ENCODE data around the gene KLF17. TPM values are rescaled to one million over a fixed set of nuclear protein-coding genes. Genes with fewer than 3 reads are reported as not detected.
"Not testable (repeated sequence)": the region's sequence is repeated elsewhere in the genome, so short reads cannot be mapped to it uniquely, and the experiment has no call there.

The KLF17 gene
- total RNA-seq, 6 experiments from 2014 or later: 0.06 to 0.07 TPM; not detected in 4

- TF ChIP-seq CTCF (IDR thresholded peaks at IDR 0.05): no peak
- Mint-ChIP-seq H3K27ac (no peak overlapping the region), H3K4me1 (ENCODE audit: low read depth) (no peaks in the 10 kb centered on the region), H3K36me3 (ENCODE audit: low read depth) (no peaks in the 10 kb centered on the region), H3K27me3 (ENCODE audit: insufficient read depth) (peaks cover 2% of the 10 kb centered on the region; the same call in 1 of the 2 replicates), H3K9me3 (no peaks in the 10 kb centered on the region), H3K4me3 (no peak overlapping the region)
- DNase-seq: no peak
Measured at GRCh38 chr1:44114098-44114497, 4.5 kb upstream of the KLF17 start.

- H3K9me3 Mint-ChIP-seq; H3K4me3 Mint-ChIP-seq; H3K4me1 Mint-ChIP-seq (ENCODE audit: low read depth); DNase-seq; H3K27ac Mint-ChIP-seq; H3K36me3 Mint-ChIP-seq (ENCODE audit: low read depth): not testable (repeated sequence)
- H3K27me3 Mint-ChIP-seq (ENCODE audit: insufficient read depth): peaks cover 11% of the 10 kb centered on the region
Measured at GRCh38 chr1:44117272-44117671, 1.3 kb upstream of the KLF17 start.

GRCh38 chr1:44119525-44119924, 904 bp downstream of the KLF17 start:
- Mint-ChIP-seq H3K9me3 (no peaks in the 10 kb centered on the region), H3K36me3 (ENCODE audit: low read depth) (no peaks in the 10 kb centered on the region), H3K4me1 (ENCODE audit: low read depth) (no peaks in the 10 kb centered on the region), H3K4me3 (no peak overlapping the region), H3K27me3 (ENCODE audit: insufficient read depth) (peaks cover 11% of the 10 kb centered on the region), H3K27ac (no peak overlapping the region)
- no peak for DNase-seq
- no peak for TF ChIP-seq CTCF (IDR thresholded peaks at IDR 0.05)

DNA sequence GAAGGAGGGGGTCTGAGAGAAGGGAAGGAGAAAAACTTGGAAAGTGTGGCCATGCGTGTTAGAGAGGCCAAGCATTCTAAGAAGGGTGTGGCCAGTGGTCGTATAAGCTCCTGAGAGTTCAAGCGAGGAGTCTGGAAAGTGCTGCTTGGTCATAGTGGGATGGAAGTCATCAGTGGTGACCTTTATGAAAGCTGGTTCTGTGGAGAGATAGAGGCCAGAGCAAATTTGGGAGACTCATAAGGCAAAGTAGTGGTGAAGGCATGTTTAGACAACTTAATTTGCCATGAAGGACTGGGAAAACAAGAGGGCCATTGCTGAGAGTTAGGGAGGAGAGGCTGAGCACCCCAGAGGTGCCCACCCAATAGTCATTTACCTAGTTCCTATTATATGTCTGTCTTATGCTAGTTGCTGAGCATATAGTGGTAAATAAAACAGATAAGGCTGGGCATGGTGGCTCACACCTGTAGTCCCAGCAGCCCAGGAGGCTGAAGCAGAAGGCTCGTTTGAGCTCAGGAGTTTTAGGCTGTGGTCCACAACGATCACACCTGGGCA, 1.9 kb downstream of the KLF17 start:
- Mint-ChIP-seq H3K27me3 (ENCODE audit: insufficient read depth) (peaks cover 13% of the 10 kb centered on the region), H3K9me3 (no peaks in the 10 kb centered on the region), H3K36me3 (ENCODE audit: low read depth) (no peaks in the 10 kb centered on the region), H3K4me3 (no peak overlapping the region), H3K4me1 (ENCODE audit: low read depth) (no peaks in the 10 kb centered on the region), H3K27ac (no peak overlapping the region)
- no peak for TF ChIP-seq CTCF (IDR thresholded peaks at IDR 0.05)
- no peak for DNase-seq

DNA sequence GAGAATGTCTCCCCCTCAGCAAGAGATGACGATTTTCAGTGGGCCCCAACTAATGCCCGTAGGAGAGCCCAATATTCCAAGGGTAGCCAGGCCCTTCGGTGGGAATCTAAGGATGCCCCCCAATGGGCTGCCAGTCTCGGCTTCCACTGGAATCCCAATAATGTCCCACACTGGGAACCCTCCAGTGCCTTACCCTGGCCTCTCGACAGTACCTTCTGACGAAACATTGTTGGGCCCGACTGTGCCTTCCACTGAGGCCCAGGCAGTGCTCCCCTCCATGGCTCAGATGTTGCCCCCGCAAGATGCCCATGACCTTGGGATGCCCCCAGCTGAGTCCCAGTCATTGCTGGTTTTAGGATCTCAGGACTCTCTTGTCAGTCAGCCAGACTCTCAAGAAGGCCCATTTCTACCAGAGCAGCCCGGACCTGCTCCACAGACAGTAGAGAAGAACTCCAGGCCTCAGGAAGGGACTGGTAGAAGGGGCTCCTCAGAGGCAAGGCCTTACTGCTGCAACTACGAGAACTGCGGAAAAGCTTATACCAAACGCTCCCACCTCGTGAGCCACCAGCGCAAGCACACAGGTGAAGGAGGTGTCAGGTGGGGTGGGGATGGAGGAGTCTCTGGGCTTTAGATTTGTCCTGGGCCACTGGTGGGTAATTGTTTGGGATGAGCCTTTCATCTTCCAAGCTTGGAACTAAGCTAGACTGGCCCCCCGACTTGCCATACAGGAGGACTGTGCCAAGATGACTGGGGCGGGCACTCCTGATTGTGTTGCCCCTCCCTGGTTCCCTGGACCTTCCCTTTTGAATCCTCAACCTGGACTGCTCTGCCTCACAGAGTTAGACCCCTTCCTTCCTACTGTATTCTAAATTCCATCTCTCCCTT, 11.2 kb downstream of the KLF17 start:
- Mint-ChIP-seq H3K4me1 (ENCODE audit: low read depth) (no peaks in the 10 kb centered on the region), H3K4me3 (no peak overlapping the region), H3K36me3 (ENCODE audit: low read depth) (peaks cover 4% of the 10 kb centered on the region; the same call in 1 of the 2 replicates), H3K27ac (no peak overlapping the region), H3K9me3 (no peaks in the 10 kb centered on the region), H3K27me3 (ENCODE audit: insufficient read depth) (peaks cover 48% of the 10 kb centered on the region)
- TF ChIP-seq CTCF (IDR thresholded peaks at IDR 0.05): no peak
- no peak for DNase-seq

GRCh38 chr1:44131411-44131810, 12.8 kb downstream of the KLF17 start:
- Mint-ChIP-seq H3K27ac (no peak overlapping the region), H3K27me3 (ENCODE audit: insufficient read depth) (peaks cover 40% of the 10 kb centered on the region), H3K36me3 (ENCODE audit: low read depth) (peaks cover 4% of the 10 kb centered on the region; the same call in 1 of the 2 replicates), H3K9me3 (no peaks in the 10 kb centered on the region), H3K4me3 (no peak overlapping the region), H3K4me1 (ENCODE audit: low read depth) (no peaks in the 10 kb centered on the region)
- no peak for DNase-seq
- no peak for TF ChIP-seq CTCF (IDR thresholded peaks at IDR 0.05)
